Stimulated activated CD8-positive, alpha-beta memory T cell treated with anti-CD3 and anti-CD28 coated beads, Interleukin-2, amount 100 ng/mL, for 48 hours (primary cell): Measurements from ENCODE around the gene ACAN.

Experiments
- DNase-seq, 2 donors: peaks; one replicate each; pipeline ENCODE4 v3.0.0-alpha.2; 2020; ENCODE audit warnings: low read depth in 2 of 2

Gene ACAN

DNA sequence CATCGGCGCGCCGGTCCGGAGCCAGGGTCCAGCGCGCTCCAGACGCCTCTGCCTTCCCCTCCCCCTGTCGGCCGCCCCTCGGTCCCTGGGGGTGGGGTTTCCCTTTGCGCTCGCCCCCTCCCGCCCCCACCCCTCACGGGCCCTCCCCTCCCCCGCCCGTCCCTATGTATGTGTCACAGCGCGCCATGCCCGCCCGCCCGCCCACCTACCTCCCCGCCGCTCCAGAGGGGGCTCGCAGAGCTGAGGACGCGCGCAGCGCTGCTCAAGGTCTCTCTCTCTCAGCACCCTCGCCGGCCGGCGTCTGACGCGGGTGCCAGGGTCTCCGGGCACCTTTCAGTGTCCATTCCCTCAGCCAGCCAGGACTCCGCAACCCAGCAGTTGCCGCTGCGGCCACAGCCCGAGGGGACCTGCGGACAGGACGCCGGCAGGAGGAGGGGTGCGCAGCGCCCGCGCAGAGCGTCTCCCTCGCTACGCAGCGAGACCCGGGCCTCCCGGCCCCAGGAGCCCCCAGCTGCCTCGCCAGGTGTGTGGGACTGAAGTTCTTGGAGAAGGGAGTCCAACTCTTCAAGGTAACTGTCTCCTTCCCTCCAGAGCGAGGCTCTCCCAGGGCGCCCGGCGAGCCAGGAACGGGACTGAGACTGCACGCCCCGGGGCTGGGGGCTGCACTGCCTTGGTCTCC lies at the start of gene ACAN:
TSS of gene ACAN (plus strand) at position 196 of the 679 bp plus-strand sequence. CDS start 32,771 bp downstream, outside the sequence.
- DNase-seq, result no peak

- DNase-seq, result no peak
Measured at GRCh38 chr15:88756521-88756920, 46.7 kb upstream of the ACAN start.

DNA sequence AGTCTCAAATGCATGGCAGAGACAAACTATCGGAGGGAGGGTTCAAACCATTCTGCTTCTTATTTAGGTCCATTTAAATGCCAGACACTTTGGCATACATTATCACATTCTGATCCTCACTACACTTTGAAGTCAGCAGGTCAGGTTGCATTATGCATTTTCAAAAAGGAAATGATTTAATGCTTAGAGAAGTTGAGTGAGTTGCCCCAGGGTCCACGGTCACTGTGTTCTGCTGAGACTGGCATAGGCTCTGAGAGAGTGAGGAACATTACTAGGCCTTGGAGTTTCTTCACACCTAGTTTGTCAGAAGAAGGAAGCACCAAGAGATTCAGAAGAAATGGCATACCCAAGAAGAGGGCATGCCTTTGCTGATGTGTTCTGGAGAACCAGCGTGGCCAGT lies 46.3 kb upstream of the ACAN start:
- no peak for DNase-seq

DNA sequence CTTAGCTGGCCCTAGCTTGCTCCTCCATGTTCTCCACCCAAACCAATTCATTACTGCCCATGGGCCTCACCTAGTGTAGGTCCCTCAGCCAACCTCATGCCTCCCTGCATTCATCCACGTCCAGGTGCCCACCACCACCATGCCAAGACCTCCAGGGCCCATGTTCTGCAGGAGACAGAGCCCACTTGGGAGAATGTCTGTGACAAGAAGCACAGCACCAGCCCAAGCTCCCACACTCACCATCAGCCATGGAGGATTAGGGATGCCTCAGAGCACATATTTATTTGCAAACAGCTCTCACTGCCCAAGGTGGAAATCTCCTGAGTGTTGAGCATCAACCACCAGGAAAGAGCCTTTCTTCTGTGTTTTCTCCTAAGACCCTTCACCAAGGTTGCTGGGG lies 43.4 kb upstream of the ACAN start:
- DNase-seq, result no peak

DNA sequence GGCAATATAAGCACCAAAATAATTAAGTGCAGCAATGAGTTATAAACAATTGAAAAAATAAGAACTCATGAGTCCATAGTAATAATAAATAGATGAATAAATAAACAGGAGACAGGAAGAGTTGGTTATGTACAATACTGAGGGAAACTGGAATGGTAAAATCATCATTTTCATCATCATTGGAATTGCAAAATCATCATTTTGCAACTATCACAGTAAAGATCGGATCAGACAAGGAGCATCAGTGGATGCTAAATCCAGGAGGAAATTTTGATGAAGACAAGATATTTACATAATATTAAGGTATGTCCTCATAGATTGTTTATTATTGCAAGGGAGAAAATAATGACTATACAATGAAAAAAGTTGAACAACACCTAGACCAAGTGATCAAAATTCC lies 38.8 kb upstream of the ACAN start:
- DNase-seq, result no peak

GRCh38 chr15:88765212-88765611 lies 38.0 kb upstream of the ACAN start:
- DNase-seq, result no peak

GRCh38 chr15:88769161-88769971 lies 33.9 kb upstream of the ACAN start:
- DNase-seq, result no peak

- no peak for DNase-seq
Measured at GRCh38 chr15:88775776-88776175, 27.5 kb upstream of the ACAN start.

DNA sequence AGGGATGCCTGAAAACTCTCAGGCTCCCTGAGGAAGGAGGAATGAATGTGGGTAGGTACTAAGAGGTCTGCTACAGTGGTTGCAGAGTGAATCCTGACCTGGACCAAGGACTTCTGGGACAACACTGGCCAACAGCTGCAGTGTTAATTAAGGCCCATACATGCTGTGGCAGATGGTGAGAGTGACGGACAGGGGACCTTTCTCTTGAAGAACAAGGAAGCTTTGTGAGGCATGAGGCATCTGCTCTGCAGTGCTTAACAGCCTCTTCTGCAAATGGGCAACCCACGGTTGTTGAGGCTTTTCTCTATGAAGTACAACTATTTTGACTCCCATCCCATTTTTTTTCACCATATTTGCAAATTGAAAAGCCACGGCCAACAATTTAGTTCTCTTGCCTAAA lies 26.6 kb upstream of the ACAN start:
- no peak for DNase-seq

DNA sequence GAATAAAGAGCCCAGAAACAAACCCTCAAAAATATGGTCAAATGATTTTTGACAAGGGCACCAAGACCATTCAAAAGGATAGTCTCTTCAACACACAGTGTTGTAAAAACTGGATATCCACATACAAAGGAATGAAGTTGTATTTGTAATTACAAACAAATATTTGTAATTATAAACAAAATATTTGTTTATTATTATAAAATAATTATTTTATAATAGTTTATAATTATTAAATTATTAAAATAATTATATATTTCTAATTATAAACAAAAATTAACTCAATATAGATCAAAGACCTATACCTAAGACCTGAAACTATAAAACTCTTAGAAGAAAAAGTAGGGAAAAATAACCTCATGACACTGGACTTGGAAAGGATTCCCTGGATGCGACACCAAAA lies 23.3 kb upstream of the ACAN start:
- no peak for DNase-seq

DNA sequence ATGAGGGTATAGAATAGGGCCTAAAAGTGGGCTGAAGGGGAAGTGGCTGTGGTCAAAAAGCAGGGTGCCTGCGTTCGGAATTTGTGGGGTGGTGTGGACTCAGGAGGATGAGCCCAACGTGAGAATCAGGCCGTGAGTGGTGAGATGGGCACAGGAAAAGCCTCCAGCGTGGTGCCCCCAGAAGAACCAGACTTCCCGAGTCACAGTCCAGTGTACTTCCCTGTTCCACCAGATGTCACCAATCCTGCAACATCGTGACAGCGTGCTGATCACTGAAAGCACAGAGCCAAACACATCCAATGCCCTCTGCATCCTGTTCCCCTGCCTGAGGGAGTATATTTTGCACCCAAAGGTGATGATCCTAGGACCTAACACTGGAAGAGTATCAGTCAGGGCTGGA lies 20.8 kb upstream of the ACAN start:
- DNase-seq, result no peak

GRCh38 chr15:88785217-88785616 lies 18.0 kb upstream of the ACAN start:
- DNase-seq, result no peak

GRCh38 chr15:88788036-88788435 lies 15.2 kb upstream of the ACAN start:
- no peak for DNase-seq

GRCh38 chr15:88788816-88789215 lies 14.4 kb upstream of the ACAN start:
- no peak for DNase-seq

GRCh38 chr15:88790486-88790885 lies 12.8 kb upstream of the ACAN start:
- no peak for DNase-seq

DNA sequence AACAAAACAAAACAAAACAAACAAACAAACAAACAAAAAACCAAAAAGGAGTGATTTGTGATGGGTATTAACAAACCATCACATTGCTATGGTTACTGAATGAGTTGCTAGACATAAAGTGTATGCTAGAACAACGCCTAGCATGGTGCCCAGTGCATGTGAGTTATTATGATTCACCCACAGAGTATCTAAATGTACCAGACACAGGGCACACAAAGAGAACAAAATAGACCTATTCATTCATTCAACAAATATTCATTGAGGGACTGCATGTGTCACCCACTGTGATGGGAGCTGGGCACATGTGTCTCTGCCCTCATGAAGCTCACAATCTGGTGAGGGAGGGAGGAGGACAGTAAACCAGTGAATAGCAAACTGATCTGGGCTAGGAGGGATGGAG lies 11.6 kb upstream of the ACAN start:
- DNase-seq, result no peak

- no peak for DNase-seq
Measured at GRCh38 chr15:88792342-88793282, 10.6 kb upstream of the ACAN start.

DNA sequence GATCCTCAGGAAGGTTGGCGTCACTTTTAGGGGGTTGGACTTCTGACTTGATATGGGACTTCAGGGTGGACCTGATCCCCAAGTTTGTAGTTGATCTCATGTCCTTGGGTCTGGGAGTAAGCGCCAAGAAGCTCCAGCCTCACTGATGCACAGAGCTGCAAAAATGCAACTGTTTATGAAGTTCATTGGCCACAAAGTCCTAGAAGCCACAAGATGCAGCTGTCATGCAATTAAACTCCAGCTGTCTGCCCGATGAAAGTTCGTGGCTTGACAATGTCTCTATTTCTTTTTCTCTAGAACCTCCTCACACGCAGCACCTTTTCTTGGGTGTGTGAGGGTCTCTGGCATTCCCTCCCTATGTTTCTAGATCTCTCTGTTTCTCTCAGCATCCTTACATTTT lies 9.2 kb upstream of the ACAN start:
- no peak for DNase-seq

- no peak for DNase-seq
Measured at GRCh38 chr15:88797663-88798339, 5.4 kb upstream of the ACAN start.

DNA sequence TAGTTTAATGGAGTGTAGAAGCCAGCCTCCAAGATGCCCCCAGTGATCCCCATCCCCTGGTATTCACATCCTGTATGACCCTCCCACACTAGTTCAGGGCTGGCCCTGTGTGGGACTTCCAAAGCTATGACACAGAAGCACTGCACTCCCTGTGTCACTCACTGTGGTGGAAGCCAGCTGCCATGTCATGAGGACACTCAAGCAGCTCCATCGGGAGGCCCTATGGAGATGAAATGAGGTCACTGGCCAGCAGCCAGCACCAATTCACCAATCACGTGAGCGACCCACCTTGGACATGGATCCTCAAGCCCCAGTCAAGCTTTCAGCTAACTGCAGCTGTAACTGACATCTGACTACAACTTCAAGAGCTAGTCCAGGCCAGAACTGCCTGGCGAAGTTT lies 3.9 kb upstream of the ACAN start:
- DNase-seq, result no peak

- no peak for DNase-seq
Measured at GRCh38 chr15:88800026-88800425, 3.2 kb upstream of the ACAN start.

DNA sequence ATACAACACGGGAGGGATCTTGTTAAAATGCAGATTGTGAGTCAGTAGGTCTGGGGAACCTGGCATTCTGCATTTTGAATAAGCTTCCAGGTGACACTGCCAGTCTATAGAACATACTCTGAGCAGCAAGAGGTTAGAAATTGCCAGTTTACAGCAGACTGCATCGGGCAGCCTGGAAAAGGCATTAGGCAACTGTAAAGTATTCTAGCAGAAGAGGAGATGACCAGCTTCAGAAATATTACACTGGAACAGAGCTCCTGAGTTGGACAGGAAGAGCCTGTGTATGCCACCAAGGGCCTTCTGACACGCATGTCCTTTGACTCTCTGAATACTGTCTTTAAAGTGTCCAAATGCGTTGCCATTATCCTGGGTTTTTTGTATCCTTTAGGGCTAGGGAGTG lies 2.5 kb upstream of the ACAN start:
- DNase-seq, result no peak
